ENCODE results near the gene UXT.
A peak's percentile ranks its signal among the peaks of the same experiment; 100 is the strongest.

Gene UXT

DNA sequence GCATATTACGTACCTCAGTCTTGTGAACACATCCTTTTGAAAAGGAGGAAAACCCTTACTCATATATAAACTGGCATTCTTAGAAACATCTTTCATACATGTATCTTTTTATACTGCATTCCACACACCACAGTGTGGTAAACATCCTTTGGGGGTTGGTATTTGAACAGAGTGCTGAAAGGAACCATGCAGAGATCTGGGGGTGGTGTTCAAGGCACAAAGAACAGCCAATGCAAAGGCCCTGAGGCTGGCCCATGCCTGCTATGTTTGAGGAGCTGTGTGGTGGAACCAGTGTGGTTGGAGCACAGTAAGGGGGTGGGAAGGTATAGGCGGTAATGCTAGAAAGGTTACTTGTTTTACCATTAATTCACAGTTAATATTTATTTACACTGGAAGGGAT lies 10.6 kb downstream of the UXT start:
- no peak for DNase-seq

DNA sequence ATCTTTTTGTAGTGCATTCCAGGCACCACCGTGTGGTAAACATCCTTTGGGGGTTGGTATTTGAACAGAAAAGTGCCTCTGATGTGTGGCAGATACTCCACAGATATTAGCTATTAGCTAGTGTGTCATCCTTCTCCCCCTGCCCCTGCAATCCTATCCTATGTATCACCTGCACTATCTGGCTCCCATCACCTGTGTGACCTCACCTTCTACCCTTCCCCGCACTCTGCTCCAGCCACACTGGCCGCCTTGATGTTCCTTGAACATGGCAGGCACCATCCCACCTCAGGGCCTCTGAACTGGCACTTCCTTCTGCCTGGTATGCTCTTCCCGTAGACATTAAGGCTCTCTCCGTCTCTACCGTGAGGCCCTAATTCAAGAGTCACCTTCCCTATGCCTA lies 12.3 kb downstream of the UXT start:
- no peak for DNase-seq

DNA sequence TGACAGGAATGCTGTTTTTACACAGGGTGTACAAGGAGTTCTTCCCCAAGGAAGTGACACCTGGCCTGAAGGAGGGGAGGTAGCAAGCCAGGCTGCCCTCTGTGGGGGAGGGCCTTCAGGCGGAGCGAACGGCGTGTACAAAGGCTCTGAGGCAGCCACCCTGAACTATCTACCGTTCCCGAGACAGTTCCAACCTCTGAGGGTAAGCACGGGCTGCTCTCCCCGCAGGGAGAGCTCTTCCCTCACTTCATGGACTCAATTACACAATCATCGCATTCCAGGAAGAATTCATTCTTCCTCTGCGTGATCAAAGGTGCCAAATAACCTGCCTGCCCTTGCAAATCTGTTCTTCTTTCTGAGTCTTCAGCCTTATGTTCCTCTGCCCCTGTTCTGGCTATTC lies 13.4 kb downstream of the UXT start:
- DNase-seq: no peak

DNA sequence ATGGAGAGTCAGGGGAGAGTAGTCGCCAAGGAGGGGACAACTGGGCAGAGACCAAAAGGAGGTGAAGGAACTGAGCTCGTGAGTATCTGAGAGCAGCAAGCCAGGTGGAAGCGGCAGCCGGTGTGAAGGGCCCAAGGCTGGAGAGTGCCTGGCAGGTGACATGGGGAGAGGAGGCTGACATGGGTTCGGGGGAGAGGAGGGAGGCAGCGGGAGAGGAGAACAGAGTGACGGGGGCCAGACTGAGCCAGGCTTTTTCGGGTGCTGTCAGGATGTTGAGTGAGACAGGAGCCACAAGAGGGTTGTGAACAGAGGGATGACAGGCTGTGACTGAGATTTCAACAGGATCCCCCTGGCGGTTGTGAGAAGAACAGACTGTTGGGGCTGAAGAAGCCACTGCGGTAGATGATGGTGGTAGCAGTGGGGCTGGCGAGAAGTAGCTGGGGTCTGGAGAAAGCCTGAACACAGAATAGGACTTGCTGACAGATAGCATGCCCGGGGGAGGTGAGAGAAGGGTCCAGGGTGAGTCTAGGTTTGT lies 14.4 kb downstream of the UXT start:
- no peak for DNase-seq

DNA sequence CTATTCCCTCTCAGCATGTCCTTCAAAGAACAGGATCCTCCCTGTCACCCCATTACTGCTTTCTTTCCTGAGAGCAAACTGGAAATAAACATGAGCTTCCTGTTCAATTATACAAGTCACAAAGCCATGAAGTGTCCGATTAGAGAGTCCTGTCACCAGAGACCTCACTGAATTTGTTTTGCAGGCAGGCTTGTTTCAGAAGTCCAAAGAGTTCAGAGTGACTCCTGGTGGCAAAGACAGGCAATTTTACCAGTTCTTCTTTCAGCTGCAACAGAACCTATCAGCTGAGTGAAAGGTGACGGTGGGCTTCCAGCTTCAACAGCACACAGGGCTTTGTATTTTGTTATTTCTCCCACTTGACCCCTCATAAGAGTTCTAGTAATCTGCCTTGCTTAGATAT lies 15.1 kb downstream of the UXT start:
- no peak for DNase-seq

DNA sequence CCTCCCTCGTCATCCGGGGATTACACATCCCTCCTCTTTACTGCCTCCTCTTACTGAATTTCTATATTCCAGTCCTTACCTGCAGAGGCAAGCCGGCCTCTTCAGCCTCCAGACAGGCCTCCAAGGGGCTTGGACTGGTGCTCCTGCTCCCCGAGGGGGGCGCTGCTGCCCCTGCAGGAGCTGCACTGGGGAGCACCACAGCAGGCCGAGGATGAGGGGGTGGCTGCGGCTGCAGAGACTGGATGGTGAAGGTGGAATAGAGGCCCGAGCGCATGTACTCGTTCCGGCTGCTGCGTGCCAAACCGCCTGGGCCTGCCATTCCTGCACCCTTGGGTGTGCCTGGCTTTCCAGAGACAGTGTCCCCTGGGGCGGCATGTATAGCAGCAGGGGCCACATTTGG lies 20.2 kb downstream of the UXT start:
- DNase-seq: no peak

DNA sequence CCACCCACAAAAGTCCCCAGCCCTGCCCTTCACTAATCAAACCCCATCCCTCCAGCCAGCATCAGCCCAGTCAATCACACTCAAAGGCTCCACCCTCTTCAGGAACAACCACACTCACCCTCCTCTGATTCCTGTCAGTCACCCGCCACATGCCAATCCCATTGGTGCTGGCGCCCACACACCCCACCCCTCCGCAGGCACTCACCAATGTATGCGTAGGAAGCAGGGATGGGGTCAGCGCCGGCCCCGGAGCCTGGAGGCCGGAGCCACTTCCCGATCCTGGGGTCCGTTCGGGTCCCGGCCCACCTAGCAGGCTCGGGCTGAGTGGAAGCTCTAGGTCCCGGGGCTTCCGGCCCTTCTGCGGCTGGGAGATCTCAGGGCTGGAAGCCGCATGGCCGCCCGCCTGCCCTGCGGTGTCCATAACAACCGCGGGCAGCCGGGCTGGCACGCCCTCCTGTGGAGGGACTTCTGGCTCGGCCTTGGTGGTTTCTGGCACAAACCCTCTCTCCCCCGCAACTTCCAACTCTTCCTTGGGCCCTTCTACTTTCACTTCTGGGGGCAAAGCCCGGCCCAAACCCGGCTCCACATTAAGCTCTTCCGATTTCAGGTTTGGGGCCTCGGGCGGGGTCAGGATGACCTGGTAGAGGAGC lies 21.3 kb downstream of the UXT start:
- peak in 1 of 2 experiments; percentile 57 for DNase-seq

DNA sequence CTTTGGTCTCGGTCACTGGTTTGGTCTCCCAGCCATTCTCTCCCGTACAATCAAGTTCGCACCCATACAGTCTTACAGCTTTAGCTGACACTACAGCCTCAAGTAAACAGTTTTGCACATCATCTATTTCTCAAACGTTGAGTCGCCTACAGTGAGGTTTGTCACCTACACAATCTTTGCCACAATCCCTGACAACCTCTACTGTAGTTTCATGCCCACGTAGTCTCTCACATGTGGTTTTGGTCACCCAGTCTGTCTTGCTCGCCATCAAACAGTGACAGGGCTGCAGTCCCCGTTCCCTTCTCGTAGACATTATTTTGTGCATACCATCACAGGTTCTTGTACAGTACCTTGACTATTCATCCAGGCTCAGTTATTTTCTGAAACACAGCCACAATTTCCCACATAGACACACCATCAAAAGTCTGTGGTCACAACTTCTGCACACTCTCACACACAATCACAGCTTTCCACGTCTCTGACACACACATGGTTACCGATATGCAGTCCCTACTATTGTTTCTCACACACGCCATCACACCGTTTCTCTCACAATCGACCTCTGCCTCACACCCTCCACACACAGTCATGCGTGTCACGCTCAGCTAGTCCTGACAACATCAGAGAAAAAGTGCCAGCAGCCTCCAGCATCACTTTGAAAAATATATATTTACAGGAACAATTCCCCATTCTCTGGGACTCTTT lies 24.0 kb downstream of the UXT start:
- peak in 1 of 2 experiments; percentile 47 for DNase-seq

DNA sequence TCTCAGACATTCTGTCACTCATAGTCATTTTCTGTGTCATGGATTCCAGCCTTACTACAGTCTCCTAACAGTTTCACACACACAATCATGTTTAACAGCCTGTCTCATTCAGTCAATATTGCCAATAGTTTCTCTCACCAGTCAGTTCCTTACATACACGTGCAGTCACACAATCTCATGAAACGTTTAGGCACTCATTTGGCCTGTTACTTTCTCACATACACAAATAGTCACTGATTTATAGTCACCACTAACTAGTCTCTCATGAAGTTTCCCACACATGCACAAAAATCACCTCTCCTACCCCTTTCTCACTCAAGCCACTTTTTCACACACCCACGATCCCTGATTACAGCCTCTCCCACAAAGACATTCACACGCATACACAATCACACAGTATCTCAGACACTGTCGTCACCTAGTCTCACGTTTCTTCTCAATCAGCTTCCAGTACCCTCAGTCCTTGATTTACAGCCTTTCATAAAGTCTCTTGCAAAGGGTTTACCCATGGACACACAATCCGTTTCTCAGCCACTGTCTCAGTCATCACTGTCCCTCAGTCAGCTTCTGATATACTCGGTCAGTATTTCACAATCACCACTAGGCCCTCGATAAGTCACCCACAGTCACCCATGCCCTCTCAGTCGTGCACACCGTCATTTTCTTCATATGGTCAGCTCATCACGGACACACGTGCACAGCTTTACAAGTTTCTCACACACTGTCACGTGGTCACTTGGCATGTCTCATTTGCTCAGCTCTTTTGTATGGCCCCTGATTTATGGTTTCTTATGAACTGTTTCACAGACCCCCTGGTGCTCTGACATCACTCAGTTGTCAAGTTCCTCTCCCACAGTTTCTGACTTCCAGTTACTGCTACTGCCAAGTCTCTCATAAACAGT lies 25.0 kb downstream of the UXT start:
- no peak for DNase-seq

DNA sequence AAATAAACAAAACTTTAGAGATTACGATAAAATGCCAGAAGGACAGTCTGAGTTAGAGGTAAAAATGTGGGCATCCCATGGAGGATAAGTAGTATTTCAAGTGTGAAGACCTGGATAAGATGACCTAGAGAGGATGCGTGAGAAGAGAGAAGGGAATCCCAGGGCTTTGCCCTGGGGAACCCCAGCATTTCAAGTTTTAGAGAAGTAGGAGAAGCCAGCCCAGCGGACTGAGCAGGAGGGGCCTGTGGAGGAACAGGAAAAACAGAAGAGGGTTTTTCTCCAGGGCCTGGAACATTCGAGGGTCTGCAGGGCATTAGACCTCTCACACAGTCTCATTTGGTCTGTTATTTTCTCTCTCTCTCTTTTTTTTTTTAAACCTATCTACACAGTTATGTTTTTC lies 26.3 kb downstream of the UXT start:
- DNase-seq: no peak

DNA sequence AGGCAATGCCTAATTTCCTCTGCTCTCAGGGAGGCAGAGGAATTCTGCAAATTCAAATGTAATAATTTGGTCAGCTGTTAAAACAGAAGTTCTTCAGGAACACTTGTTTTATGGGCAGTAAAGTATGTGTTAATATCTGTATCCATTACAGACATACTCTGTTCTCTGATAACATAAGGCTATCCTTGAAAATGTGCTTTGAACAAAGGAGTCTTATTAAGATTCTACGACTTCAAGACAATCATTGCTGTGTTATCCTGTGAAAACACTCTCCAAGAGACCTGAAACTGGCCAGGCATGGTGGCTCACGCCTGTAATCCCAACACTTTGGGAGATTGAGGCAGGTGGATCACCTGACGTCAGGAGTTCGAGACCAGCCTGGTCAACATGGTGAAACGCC lies 27.3 kb downstream of the UXT start:
- DNase-seq: no peak

DNA sequence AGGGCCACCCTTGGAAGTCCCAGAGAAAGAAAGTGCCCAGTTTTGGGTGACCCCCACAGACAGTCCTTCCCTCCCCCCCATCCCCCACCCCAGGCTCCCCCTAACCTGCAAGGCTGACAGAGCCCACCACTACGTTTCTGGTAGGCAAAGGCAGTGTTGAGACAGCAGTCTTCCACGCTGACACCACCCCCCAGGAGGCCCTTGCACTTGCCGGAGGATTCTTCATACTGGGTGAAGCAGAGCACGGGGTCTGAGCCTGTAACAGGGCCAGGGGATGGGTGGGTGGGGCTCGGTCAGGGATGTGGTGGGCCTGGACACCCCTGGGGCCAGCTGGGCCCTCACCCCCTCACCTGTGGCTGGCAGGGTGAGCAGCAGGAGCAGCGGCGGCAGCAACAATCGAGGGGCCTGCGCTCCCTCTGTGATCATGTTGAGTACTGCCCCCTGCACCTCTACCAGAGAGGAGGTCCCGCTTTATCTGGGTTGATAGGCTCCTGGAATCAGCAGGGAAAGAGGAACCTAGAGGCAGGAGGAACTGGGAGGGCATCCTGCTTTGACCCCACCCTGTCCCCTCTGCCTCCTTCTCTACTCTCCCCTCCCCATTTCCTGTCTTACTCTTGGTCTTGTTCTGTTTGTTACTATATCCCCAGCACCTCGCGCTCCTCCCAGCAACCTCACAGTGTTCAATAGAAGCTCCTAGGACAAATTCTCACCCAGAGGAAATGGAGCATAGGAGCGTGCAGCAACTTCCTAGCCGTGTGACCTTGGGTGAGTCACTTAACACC lies 29.4 kb downstream of the UXT start, which contains the start of gene CFP:
CFP (minus strand) TSS at position 512 of the 782 bp plus-strand sequence; CDS start at position 426, 86 bp downstream.
- DNase-seq: no peak

DNA sequence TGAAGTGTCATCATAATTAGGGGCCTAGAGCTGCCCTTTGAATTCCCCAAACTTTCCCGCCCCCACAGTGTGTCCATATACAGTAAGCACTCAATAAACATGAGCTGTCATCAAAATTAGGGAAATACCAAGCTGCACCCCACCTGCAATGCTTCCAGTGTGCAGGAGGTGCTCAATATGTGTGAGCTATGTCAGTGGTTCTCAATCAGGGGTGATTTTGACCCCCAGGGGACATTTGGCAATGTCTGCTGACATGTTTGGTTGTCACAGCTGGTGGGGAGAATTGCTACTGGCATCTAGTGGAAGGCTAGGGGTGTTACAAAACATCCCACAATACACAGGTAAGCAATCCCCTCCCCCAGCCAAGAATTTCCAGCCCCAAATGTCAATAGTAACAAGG lies 30.0 kb downstream of the UXT start:
- no peak for DNase-seq

DNA sequence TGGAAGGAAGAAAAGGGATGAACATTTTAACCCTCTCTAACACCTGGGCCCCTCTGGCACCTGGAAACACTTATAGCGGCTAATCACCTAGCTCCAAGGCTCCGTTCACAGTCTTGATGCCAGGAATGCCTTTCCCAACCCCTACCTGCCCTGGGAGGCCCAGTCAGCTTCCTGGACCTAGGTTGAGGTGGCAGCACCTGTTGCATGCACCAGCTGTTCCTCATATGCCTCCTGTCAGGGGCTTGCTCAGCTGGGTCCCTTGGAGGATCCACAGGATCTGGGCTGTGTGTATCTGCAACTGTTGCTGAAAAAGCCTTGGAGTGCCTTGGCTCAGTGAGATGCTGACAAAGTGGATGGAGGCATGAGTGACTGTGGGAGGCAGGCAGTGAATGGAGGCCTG lies 33.6 kb downstream of the UXT start:
- DNase-seq: no peak

DNA sequence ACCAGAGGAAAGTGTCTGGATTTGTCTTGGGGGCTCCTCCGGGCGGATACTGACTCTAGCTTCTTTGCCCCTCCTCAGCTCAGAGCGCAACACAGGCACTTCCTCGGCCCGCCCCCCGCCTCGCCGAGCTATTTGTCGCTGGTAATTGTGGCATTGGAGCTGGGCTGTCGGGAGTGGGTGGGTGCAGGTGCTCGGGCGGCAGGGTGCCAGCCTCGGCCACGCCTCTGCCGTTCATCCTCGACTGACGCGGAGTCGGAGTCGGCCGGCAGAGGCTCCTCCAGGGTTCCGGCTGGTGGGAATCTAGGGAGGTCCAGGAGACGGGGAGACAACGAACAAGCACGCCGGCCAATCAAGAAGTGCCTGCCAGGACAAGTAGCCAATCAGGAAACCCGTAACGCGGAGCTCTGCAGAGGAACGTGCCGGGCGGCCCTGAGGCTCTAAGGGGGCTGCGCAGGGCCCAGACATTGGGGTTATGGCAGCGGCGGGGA lies 35.4 kb downstream of the UXT start:
- peak; percentile 48 to 54 for DNase-seq

DNA sequence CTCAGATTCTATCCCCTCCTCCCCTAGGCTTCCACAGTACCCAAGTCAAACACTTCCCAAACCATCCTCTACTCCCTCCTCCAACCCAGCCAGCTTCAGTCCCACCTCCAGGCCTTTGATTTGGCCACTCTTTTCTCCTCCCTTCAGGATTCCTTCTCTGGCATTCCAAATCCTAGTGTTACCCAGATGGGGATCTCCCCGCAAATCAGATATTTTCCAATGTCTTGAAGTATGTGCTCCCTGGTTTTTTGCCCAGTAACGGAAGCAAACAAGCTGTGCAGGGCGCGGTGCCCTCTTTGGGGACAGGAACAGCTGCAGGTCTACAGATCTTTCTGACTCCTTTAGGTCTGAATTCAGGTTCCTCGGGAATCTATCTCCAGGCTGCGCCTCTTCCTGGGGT lies 37.1 kb downstream of the UXT start:
- DNase-seq: no peak

DNA sequence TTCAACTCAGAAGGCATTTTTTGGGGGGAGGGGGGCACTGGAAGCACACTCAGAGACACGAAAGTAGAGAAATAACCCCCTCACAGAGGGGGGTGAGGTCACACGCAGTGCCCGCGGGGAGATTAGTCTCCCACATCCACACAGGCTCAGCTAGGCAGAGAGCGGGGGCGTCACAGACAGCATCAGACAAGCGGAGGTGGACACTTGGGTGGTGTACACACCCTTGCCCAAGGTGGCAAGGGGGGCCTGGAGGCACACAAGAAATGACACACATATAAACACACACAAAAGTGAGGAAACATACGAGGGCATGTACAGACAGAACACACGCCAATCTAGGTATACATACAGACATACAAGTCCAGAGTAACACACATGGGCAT lies 38.7 kb downstream of the UXT start:
- DNase-seq: no peak

DNA sequence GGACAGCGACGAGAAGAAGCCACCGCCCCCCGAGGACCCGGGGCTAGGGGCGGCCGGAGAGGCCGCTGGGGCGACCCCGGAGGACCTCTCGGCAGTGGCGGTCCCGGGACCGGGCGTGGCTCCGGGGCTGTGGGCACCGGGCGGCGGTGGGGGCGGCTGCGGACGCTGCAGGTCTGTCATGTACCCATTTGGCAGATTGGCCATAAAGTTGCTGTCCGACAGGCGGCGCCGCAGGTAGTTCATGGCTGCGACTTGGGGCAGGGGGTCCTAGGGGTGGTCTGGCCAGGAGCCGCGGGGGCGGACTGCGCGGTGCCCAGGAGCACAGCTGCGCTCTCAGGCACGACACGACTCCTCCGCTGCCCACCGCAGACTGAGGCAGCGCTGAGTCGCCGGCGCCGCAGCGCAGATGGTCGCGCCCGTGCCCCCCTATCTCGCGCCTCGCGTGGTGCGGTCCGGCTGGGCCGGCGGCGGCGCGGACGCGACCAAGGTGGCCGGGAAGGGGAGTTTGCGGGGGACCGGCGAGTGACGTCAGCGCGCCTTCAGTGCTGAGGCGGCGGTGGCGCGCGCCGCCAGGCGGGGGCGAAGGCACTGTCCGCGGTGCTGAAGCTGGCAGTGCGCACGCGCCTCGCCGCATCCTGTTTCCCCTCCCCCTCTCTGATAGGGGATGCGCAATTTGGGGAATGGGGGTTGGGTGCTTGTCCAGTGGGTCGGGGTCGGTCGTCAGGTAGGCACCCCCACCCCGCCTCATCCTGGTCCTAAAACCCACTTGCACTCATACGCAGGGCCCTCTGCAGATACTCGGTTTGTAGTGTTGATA lies 39.3 kb downstream of the UXT start, which contains the start of gene SYN1:
SYN1 (minus strand) TSS at position 372 of the 817 bp plus-strand sequence; CDS start at position 243, 129 bp downstream.
- DNase-seq: peak; percentile 76 to 85

DNA sequence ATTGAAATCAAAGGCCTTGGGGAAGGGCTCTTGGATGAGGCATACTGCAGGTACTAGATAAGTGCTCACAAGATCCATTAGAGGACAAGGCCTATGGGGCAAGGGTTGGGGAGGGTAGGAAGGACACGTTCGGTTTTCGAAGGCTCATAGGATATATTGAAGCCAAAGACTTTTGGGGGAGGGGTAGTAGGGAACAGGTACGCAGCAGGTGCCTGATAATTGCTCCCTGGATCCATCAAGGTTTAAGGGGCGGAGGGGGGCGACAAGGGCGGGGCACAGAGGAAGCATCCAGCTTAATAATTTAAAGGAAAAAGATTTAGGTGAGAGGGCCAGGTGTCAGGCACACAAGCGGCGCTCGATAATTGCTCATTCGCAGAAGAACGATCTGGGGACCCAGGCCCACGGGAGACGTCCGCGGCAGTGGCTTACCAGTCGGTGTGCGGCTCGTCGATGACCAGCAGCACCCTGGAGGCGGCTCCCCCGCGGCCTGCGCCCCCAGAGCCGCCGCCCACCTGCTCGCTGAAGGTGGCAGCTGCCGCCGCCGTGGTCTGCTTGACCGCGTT lies 40.0 kb downstream of the UXT start:
- no peak for DNase-seq

DNA sequence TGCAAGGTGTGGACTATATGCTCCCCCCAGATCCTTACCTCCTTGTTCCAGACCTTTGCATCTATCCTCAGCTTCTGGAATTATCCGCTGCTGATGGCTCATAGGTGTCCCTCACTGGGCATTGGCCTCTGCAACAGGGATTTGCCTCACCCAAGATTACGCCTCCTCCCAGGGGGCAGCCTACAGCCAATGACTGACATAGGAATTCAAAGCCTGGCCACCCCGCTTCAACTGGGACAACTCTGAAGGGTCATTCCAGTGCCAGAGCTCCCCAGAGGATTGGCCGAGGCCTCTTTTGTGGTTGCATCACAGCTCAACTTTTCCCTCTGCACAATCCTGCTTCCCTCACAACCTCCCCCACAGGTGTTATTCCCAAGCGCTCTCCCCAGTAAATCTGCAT lies 44.4 kb downstream of the UXT start:
- no peak for DNase-seq

DNA sequence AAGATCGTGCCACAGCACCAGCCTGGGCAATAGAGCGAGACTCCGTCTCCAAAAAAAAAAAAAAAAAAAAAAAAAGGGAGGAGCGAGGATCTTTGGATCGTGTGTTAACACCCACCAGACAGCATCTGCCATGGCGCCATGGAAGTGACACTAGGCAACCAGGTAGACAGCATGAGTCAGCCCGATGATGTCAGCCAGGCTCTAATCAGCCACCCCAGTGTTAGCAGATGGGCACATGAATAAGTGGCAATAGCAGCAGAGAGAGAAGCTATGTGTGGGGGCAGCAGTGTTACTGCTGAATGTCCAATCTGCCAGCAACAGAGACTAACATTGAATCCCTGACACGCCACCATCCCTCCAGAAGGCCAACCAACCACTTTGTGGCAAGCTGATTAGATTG lies 45.9 kb downstream of the UXT start:
- DNase-seq: no peak

Data from activated T-cell treated with anti-CD3 and anti-CD28 coated beads, Interleukin-2, amount 50 U/mL, for 48 hours (primary cell).